H1 (cell line): ENCODE data around the gene RXFP4. TPM values are rescaled to one million over a fixed set of nuclear protein-coding genes. Genes with fewer than 3 reads are reported as not detected.

Experiments used
- CTCF ChIA-PET: fragments of 300-600 bp; sonication (Branson Sonifier 250); formaldehyde crosslinking; loops from one replicate; lab custom pipeline; 2021; ENCODE audit not compliant: partially characterized antibody; lab: Charles Lee
- POLR2A ChIA-PET: fragments of 300-600 bp; sonication (Branson Sonifier 250); formaldehyde crosslinking; loops from one replicate; lab custom pipeline; 2021; ENCODE audit warnings: inconsistent platforms; ENCODE audit not compliant: partially characterized antibody; lab: Charles Lee
- DNase-seq, 2 experiments: peaks; one replicate each; pipeline versions ENCODE4 v3.0.0 to v3.0.0-alpha.2; 2010 to 2022; ENCODE audit warnings: low spot score in 2 of 2, low read depth in 1 of 2, mixed read lengths in 1 of 2
- FAIRE-seq: peaks from 2 replicates; lab custom pipeline; 2011; peaks lifted over from hg19 to GRCh38; lab: Jason Lieb, UNC
- H2AFZ ChIP-seq: 2 replicates; pipeline ENCODE4 v1.8.1; 2012; ENCODE audit warnings: low read length, inconsistent platforms
- H2AK5ac ChIP-seq: 2 replicates; pipeline ENCODE4 v1.6.1; 2013; ENCODE audit warnings: low read depth, low read length
- H2BK120ac ChIP-seq: replicated peaks from 2 replicates; pipeline ENCODE3; 2013; ENCODE audit warnings: low read depth, low read length, inconsistent platforms
- H2BK12ac ChIP-seq: 2 replicates; pipeline ENCODE4 v1.6.1; 2013; ENCODE audit warnings: low read depth, low read length
- H2BK15ac ChIP-seq: 2 replicates; pipeline ENCODE4 v1.6.1; 2013; ENCODE audit warnings: low read length
- H2BK20ac ChIP-seq: 2 replicates; pipeline ENCODE4 v1.6.1; 2013; ENCODE audit warnings: low read length
- H2BK5ac ChIP-seq: 2 replicates; pipeline ENCODE4 v1.6.1; 2013; ENCODE audit warnings: low read depth, low read length
- H3K14ac ChIP-seq: 2 replicates; pipeline ENCODE4 v1.6.1; 2013; ENCODE audit warnings: inconsistent platforms; ENCODE audit not compliant: insufficient read length
- H3K18ac ChIP-seq: 2 replicates; pipeline ENCODE4 v1.6.1; 2013; ENCODE audit warnings: low read length; ENCODE audit errors: extremely low read depth
- H3K23ac ChIP-seq: 2 replicates; pipeline ENCODE4 v1.6.1; 2013; ENCODE audit warnings: inconsistent platforms; ENCODE audit not compliant: insufficient read length
- H3K23me2 ChIP-seq: 2 replicates; pipeline ENCODE4 v1.6.1; 2013; ENCODE audit warnings: low read depth, low read length
- H3K27ac ChIP-seq: 2 replicates; pipeline ENCODE4 v1.6.1; 2011; ENCODE audit warnings: low read depth, low read length, inconsistent platforms
- H3K27me3 ChIP-seq, 4 experiments: replicated peaks in 1 of 4; 1 replicate in 1 of 4; 2 replicates in 3 of 4; pipeline versions ENCODE4 v1.6.1 to v1.8.1; 2011 to 2013; ENCODE audit warnings: low read length in 3 of 4, mild to moderate bottlenecking in 3 of 4, inconsistent platforms in 2 of 4, mixed read lengths in 2 of 4, moderate library complexity in 1 of 4; ENCODE audit not compliant: control insufficient read depth in 3 of 4, insufficient read depth in 3 of 4; ENCODE audit errors: extremely low read depth in 1 of 4
- H3K36me3 ChIP-seq, 4 experiments: 2 replicates each; pipeline versions ENCODE4 v1.6.1 to v1.8.1; 2011 to 2013; ENCODE audit warnings: mild to moderate bottlenecking in 4 of 4, low read length in 3 of 4, moderate library complexity in 2 of 4, control low read depth in 1 of 4, inconsistent platforms in 1 of 4; ENCODE audit not compliant: insufficient read depth in 4 of 4, control insufficient read depth in 2 of 4
- H3K4ac ChIP-seq: replicated peaks from 2 replicates; pipeline ENCODE3; 2013; ENCODE audit warnings: low read length, low read depth, mixed read lengths, inconsistent platforms; ENCODE audit not compliant: insufficient read length
- H3K4me1 ChIP-seq, 4 experiments: replicated peaks in 1 of 4; 1 replicate in 1 of 4; 2 replicates in 3 of 4; pipeline versions ENCODE4 v1.6.1 to v1.8.1; 2011 to 2013; ENCODE audit warnings: low read length in 3 of 4, inconsistent platforms in 2 of 4, mixed read lengths in 1 of 4; ENCODE audit not compliant: insufficient read depth in 4 of 4, control insufficient read depth in 3 of 4
- H3K4me2 ChIP-seq, 2 experiments: 2 replicates each; pipeline versions ENCODE4 v1.6.1 to v1.8.1; 2011 to 2013; ENCODE audit warnings: low read depth in 2 of 2, low read length in 2 of 2, control low read depth in 1 of 2, inconsistent platforms in 1 of 2, mild to moderate bottlenecking in 1 of 2; ENCODE audit not compliant: insufficient read depth in 1 of 2
- H3K4me3 ChIP-seq, 4 experiments: fragments of 200-600, 300-600 bp in 1 of 4; sonication (generic), shearing (Covaris generic), sonication (Bioruptor Twin) in 1 of 4; 2 replicates each; pipeline versions ENCODE4 v1.5.1 to v1.8.1; 2011 to 2016; ENCODE audit warnings: low read length in 4 of 4, low read depth in 3 of 4, control low read depth in 2 of 4, inconsistent platforms in 2 of 4, mild to moderate bottlenecking in 2 of 4, mixed read lengths in 1 of 4, moderate library complexity in 1 of 4; ENCODE audit not compliant: insufficient read depth in 2 of 4; ENCODE audit errors: extremely low read depth in 1 of 4
- H3K56ac ChIP-seq: replicated peaks from 2 replicates; pipeline ENCODE3; 2013; ENCODE audit warnings: low read depth, mild to moderate bottlenecking, mixed read lengths, low read length, inconsistent platforms; ENCODE audit not compliant: insufficient read length
- H3K79me1 ChIP-seq: 2 replicates; pipeline ENCODE4 v1.6.1; 2013; ENCODE audit warnings: low read depth, low read length, control low read depth
- H3K79me2 ChIP-seq, 2 experiments: 2 replicates each; pipeline versions ENCODE4 v1.6.1 to v1.8.1; 2012 to 2013; ENCODE audit warnings: low read length in 2 of 2, mild to moderate bottlenecking in 2 of 2, inconsistent platforms in 1 of 2; ENCODE audit not compliant: insufficient read depth in 2 of 2, control insufficient read depth in 1 of 2
- H3K9ac ChIP-seq, 4 experiments: replicated peaks in 1 of 4; 1 replicate in 1 of 4; 2 replicates in 3 of 4; pipeline versions ENCODE4 v1.6.1 to v1.8.1; 2011 to 2013; ENCODE audit warnings: low read depth in 3 of 4, low read length in 3 of 4, control low read depth in 2 of 4, mild to moderate bottlenecking in 2 of 4, moderate library complexity in 2 of 4, inconsistent platforms in 1 of 4; ENCODE audit errors: extremely low read depth in 1 of 4
- H3K9me3 ChIP-seq, 2 experiments: 2 replicates each; pipeline versions ENCODE4 v1.6.1 to v1.8.1; 2012 to 2013; ENCODE audit warnings: mild to moderate bottlenecking in 2 of 2, moderate library complexity in 2 of 2, control low read depth in 1 of 2, inconsistent platforms in 1 of 2, low read depth in 1 of 2, low read length in 1 of 2, mixed read lengths in 1 of 2; ENCODE audit not compliant: insufficient read depth in 2 of 2
- H4K20me1 ChIP-seq, 2 experiments: replicated peaks in 1 of 2; 2 replicates each; pipeline versions ENCODE3 to v1.8.1; 2011 to 2013; ENCODE audit warnings: inconsistent platforms in 2 of 2, low read length in 2 of 2, mild to moderate bottlenecking in 1 of 2; ENCODE audit not compliant: insufficient read depth in 2 of 2, control insufficient read depth in 1 of 2
- H4K5ac ChIP-seq: 2 replicates; pipeline ENCODE4 v1.6.1; 2013; ENCODE audit warnings: low read length, low read depth, mixed read lengths, inconsistent platforms; ENCODE audit not compliant: insufficient read length
- H4K8ac ChIP-seq: 2 replicates; pipeline ENCODE4 v1.8.0; 2013; ENCODE audit warnings: mild to moderate bottlenecking, moderate library complexity, low read length, inconsistent platforms; ENCODE audit not compliant: insufficient read depth; ENCODE audit errors: extremely low read depth
- H4K91ac ChIP-seq: replicated peaks from 2 replicates; pipeline ENCODE3; 2013; ENCODE audit warnings: low read length, mixed read lengths, inconsistent platforms; ENCODE audit not compliant: insufficient read length
- ATF2 ChIP-seq: IDR thresholded peaks from 2 replicates; pipeline ENCODE4 v1.6.1; 2012; ENCODE audit warnings: low read length, inconsistent platforms
- EGR1 ChIP-seq: IDR thresholded peaks from 2 replicates; pipeline ENCODE4 v1.6.1; 2011; ENCODE audit warnings: low read depth, low read length, borderline replicate concordance
- EZH2 ChIP-seq: fragments of 200-600 bp; sonication (generic); IDR thresholded peaks from 2 replicates; pipeline ENCODE4 v1.7.1; 2012; ENCODE audit warnings: low read depth, mild to moderate bottlenecking, moderate library complexity, low read length, inconsistent platforms; ENCODE audit not compliant: severe bottlenecking
- GABPA ChIP-seq: IDR thresholded peaks from 2 replicates; pipeline ENCODE4 v1.6.1; 2011; ENCODE audit warnings: mild to moderate bottlenecking, low read length, moderate library complexity, borderline replicate concordance; ENCODE audit not compliant: insufficient read depth
- KDM4A ChIP-seq: IDR thresholded peaks from one replicate; pipeline ENCODE4 v1.7.1; 2012; ENCODE audit warnings: low read depth, mild to moderate bottlenecking, moderate library complexity, low read length, inconsistent platforms; ENCODE audit not compliant: severe bottlenecking
- RXRA ChIP-seq: IDR thresholded peaks from 2 replicates; pipeline ENCODE4 v1.6.1; 2011; ENCODE audit warnings: low read depth, mild to moderate bottlenecking, low read length, moderate library complexity; ENCODE audit not compliant: insufficient read depth
- WGBS, 2 experiments: shearing (Covaris generic) in 1 of 2; methylation state at CpG; one replicate each; pipeline versions ENCODE4 v1.1.6 to v1.1.7; 2013 to 2015; ENCODE audit warnings: low lambda C conversion rate in 2 of 2, mixed read lengths in 2 of 2, inconsistent platforms in 1 of 2, low coverage in 1 of 2, missing lambda C conversion rate in 1 of 2; ENCODE audit not compliant: insufficient replicate concordance in 2 of 2, insufficient coverage in 1 of 2, insufficient read length in 1 of 2; ENCODE audit errors: extremely low coverage in 1 of 2, missing lambda C conversion rate in 1 of 2; 5-methylcytosine and 5-hydroxymethylcytosine counted together
- polyA plus RNA-seq, 7 experiments: library from polyadenylated mRNA; depleted of rRNA in 3 of 7; stranded (reverse) in 5 of 7; unstranded in 2 of 7; fragments of >200 nt in 5 of 7; fragments of 200-250 nt in 2 of 7; gene quantifications; 1 replicate in 5 of 7; 2 replicates in 1 of 7; 4 replicates in 1 of 7; pipeline versions ENCODE4 v1.2.1 to v1.2.3, GENCODE V29; 2011 to 2013; ENCODE audit warnings: missing spikeins in 2 of 7, mixed read lengths in 2 of 7
- total RNA-seq: library from RNA; stranded (reverse); fragmentation: NEBNext Ultra II Directional; extraction: Animal tissue kit (Norgen Biotek cat#: 25700); gene quantifications from 2 replicates; pipeline ENCODE4 v1.2.1, GENCODE V29; 2021

RXFP4 gene
- total and polyA plus RNA-seq, 2 of the 8 experiments (the other 6 are each of a cell fraction or from before 2014, with no cell fraction given) = not detected

- Histone ChIP-seq H3K23me2 (no peaks in the 10 kb centered on the region), H3K23ac (no peak overlapping the region), H3K79me1 (no peaks in the 10 kb centered on the region), H3K9me3 (no peaks in the 10 kb centered on the region), H2BK120ac (no peak overlapping the region), H4K5ac (no peak overlapping the region), H3K4me1 (peaks cover 0 to 8% (median 4%) of the 10 kb centered on the region in 4 experiments; a peak in 4 of 7 replicates), H2BK15ac (no peak overlapping the region), H4K20me1 (peaks cover 0 to 3% of the 10 kb centered on the region in 2 experiments), H2AFZ (no peak overlapping the region), H3K56ac (no peak overlapping the region), H2AK5ac (no peak overlapping the region), H3K27me3 (no peaks in the 10 kb centered on the region), H2BK5ac (no peak overlapping the region), H4K8ac (no peak overlapping the region), H3K36me3 (peaks cover 24 to 58% (median 38%) of the 10 kb centered on the region in 4 experiments), H3K4me2 (no peak overlapping the region), H3K4ac (no peak overlapping the region), H3K79me2 (no peaks in the 10 kb centered on the region), H3K27ac (no peak overlapping the region), H2BK20ac (no peak overlapping the region), H3K4me3 (no peak overlapping the region), H3K9ac (no peak overlapping the region), H2BK12ac (no peak overlapping the region), H4K91ac (no peak overlapping the region), H3K18ac (no peak overlapping the region), H3K14ac (no peak overlapping the region)
- POLR2A ChIA-PET = interaction anchor here (0.6 to 1.7 kb wide), 5 partner anchors 11 to 222 kb away, joined by 3 to 4 read pairs (median 3); partner anchors contain the start of gene ARHGEF2
- CTCF ChIA-PET = interaction anchor here (0.8 to 3.0 kb wide), 6 partner anchors 9 to 119 kb away, joined by 4 to 17 read pairs (median 8); partner anchors contain the start of gene ARHGEF2
- DNase-seq = no peak
- 98% methylated on average over 4 of the region's 4 CpGs; no CpG with 5 or more reads in 1 of the 2 experiments for WGBS, 2 experiments
- TF ChIP-seq EGR1 = no peak
- TF ChIP-seq ATF2 = no peak
- TF ChIP-seq KDM4A = no peak
- TF ChIP-seq GABPA = no peak
- TF ChIP-seq RXRA = no peak
- no peak for TF ChIP-seq EZH2
- no peak for FAIRE-seq
Measured at GRCh38 chr1:155947292-155947691, 5.9 kb downstream of the RXFP4 start.
